Stomach (tissue), 4 donors: Measurements from ENCODE around the gene BABAM2.

Experiments
- EP300 ChIP-seq: sonication (generic); formaldehyde crosslinking; IDR thresholded peaks from one replicate; pipeline ENCODE4 v1.6.1; 2017; ENCODE audit warnings: antibody characterized with exemption
- POLR2AphosphoS5 ChIP-seq, 3 donors: sonication (generic); formaldehyde crosslinking; IDR thresholded peaks; one replicate each; pipeline ENCODE4 v1.6.1; 2016; ENCODE audit warnings: antibody characterized with exemption in 3 of 3
- TF ChIP-seq, protein P1 (sequence below), 7 experiments: fragments of 450-650 bp in 4 of 7; fragments of 200-600 bp in 3 of 7; sonication (generic) in 3 of 7; IDR thresholded peaks; one replicate each; pipeline ENCODE4 v1.5.1; 2016 to 2019; ENCODE audit warnings: antibody characterized with exemption in 7 of 7, control low read depth in 2 of 7, mild to moderate bottlenecking in 1 of 7

GRCh38 chr2:28067602-28068001 lies 177.1 kb downstream of the BABAM2 start:
- no peak for TF ChIP-seq POLR2AphosphoS5 (IDR thresholded peaks at IDR 0.05)
- TF ChIP-seq EP300 = no peak
- TF ChIP-seq, protein P1, sequence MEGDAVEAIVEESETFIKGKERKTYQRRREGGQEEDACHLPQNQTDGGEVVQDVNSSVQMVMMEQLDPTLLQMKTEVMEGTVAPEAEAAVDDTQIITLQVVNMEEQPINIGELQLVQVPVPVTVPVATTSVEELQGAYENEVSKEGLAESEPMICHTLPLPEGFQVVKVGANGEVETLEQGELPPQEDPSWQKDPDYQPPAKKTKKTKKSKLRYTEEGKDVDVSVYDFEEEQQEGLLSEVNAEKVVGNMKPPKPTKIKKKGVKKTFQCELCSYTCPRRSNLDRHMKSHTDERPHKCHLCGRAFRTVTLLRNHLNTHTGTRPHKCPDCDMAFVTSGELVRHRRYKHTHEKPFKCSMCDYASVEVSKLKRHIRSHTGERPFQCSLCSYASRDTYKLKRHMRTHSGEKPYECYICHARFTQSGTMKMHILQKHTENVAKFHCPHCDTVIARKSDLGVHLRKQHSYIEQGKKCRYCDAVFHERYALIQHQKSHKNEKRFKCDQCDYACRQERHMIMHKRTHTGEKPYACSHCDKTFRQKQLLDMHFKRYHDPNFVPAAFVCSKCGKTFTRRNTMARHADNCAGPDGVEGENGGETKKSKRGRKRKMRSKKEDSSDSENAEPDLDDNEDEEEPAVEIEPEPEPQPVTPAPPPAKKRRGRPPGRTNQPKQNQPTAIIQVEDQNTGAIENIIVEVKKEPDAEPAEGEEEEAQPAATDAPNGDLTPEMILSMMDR (IDR thresholded peaks at IDR 0.05) = no peak
